Activated CD4-positive, CD25-positive, alpha-beta regulatory T cell treated with anti-CD3 and anti-CD28 coated beads, Interleukin-2, amount 50 U/mL, for 72 hours (primary cell): ENCODE measurements around the gene MAPK8.
A peak's percentile ranks its signal among the peaks of the same experiment; 100 is the strongest.

Source experiments
- DNase-seq: peaks from one replicate; pipeline ENCODE4 v3.0.0; 2021

The MAPK8 gene

DNA sequence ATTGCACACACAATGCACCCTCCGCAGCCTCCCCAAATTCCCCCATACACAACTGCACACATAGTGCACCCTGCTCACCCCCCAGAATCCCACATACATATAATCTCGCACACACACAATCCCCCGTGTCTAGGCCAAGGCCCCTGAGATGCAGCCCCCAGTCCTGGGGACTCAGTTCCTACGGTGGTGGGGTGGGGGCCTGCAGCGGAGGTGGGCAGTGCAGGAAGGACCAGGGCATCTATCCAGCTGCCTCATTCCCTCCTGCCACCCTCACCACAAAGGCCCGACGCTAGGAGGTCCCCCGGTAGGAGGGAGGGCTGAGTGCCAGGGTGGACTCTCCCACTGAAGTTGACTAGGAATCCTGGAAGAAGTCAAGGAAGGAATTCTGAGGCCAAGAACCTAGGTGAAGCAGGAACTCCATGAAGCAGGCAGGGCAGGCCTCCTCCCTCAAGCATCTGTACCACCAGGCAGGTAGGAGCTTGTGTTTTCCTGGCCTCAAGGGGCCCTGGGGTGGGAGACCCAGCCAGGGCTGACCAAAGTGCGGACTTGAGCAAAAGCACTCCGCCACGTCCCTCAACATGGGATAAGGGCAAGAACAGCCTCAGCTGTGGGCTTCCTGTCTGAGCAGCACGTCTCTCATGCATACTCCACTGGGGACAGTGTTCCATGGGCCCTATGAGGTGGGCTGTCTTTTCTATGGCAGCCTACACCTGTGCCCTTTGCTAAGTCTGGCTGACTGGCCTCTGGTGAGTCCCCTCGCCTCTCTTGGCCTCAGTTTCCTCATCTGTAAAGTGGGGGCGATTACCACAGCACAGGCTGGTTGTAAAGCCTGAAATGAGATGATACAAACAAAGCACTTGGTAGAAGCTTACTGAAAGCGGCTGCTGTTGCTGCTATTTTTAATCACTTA lies 145.7 kb downstream of the MAPK8 start:
- peak; percentile 18 for DNase-seq

DNA sequence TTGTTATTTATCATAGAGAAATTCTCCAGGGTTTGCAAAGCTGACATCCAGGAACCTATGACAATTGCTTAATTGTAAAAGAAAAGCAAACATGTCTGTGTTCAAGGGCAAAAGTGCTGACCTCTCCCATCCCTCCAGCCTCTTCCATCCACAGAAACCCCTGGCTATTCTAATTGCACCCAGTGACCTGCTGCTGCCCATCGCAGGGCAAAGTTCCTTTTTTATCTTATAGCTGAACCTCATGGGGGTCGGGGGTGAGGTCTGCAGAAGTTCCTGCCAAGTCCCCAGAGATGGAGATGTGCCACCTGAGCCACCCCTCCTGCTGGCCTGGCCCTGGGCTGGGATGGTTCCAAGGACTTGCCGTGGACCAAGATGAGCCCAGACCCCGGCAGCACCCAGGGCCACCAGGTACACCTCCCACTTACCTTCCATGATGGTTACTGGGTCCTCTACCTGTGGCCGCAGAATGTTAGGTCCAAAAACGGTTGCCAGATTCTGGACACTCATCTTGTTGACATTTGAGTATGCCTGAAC lies 146.5 kb downstream of the MAPK8 start:
- peak; percentile 9 for DNase-seq

DNA sequence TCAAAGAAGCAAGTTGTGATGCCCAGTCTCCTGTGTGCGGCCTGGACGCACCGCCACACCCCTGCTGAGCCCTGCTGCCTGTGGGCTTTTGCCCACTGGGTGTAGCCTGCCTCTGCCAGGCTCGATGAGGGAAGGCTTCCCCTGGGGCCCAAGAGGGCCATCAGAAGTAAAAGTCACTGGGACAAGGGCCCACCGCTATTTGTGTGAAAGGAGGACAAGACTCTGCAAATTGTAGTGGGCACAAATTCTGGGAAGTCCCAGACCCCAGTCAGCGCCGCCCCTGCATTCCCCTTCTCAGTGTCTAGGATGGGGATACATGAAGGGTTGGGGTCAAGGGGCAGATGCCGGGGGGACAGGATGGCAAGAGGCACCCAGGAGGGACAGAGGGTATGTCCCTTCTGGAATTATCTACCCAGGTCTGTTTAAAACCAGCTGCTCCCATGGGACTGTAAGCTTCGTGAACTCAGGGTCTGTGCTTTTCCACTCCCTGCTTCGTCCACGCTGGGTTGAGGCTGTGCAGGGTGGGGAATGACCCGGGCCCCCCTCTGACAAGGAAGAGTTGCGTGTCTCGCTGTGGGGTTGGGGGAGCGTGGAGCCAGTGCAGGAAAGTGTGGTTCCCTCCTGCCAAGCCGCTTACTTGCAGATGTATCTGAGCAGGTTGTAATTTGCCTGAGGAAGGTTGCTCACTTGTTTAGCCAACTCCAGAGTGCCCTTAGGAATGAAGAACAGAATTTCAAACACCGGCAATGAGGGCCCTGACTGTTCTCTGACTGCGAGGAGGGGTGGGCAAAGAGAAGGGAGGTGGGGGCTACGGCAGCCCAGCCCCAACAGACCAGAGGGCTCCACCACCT lies 147.2 kb downstream of the MAPK8 start:
- peak; percentile 15 for DNase-seq

DNA sequence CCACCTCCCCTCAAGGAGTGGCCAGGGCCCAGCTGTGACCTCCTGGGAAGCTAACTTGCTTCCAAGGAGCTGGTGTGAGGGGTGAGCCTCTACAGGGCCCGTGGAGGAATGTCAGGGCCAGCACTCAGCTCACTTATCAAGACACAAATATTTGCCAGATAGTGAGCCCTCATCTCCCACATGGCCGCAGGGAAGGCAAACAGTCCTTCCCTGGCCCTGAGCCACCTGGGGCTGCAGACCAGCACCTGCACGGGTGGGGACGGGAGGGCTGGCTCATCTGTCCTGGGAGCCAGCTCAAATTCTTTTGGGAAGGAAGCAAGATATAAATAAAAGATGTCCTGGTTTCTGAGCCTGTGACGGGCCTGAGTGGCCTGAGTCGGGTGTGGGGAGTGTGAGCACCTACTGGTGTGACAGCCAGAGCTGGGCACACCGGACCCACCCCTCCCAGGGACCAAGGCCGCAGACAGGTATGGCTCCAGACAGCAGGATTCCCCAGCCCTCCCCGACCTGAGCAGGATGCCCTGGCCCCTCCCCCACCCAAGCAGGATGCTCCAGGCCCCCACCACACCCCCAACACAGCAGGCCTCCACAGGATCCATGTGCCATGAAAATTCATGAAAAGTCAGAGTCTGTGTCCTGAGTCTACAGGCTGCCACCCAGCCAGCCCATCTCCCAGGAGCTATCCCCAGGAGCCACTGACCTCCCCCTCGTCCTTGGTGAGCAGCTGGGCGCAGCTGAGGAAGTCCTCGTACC lies 148.0 kb downstream of the MAPK8 start:
- DNase-seq = peak; percentile 24

DNA sequence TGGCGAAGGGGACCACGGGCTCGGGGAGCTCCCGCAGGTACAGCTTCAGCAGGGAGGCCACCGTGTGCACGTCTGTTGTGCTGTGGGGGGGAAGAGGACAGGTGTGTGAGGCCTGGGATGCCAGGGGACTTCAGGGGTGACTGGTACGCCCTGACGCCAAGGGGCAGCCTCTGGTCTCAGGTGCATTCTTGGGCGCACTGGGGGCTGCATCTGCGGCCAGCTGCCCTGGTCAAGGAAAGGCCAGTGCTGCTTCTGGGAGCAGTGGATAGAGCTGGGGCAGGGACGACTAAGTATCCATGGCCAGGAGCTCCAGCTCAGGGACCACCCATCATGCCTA lies 148.5 kb downstream of the MAPK8 start:
- DNase-seq = no peak

DNA sequence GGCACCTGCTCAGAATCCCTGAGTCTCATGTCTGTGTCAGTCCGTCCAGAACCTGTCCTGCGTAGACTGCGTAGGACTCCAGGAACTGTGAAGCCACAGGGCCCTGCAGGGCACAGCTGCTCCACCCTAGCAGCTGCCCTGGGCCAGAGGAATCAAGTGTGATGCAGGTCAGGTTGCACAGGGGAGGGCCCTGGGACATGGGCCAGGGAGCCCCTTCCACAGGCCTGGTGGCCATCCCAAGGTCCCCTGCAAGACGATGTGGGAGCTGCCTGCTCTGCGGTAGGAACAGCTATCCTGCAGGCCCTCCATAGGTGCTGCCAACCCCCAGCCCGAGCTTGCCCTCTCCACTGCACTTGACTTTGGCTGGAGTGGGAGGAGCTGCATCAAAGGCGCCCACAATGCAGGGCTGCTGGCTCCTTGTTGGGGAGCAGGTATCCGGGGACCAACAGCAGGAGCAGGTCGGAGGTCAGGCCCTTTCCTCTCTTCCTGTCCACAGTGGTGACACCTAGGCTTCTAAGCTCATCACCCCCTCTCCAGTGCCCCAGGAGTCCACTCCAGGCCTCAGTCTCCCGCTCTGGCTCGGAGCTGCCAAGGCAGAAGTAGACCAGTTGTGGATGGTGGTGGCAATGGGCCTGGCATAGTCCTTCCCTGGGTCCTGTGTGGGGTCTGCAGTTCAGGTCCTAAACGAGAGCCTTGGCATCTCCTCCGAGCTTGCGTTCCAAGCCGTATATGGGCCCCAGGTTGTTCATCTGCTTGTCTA lies 149.1 kb downstream of the MAPK8 start:
- peak; percentile 25 for DNase-seq

DNA sequence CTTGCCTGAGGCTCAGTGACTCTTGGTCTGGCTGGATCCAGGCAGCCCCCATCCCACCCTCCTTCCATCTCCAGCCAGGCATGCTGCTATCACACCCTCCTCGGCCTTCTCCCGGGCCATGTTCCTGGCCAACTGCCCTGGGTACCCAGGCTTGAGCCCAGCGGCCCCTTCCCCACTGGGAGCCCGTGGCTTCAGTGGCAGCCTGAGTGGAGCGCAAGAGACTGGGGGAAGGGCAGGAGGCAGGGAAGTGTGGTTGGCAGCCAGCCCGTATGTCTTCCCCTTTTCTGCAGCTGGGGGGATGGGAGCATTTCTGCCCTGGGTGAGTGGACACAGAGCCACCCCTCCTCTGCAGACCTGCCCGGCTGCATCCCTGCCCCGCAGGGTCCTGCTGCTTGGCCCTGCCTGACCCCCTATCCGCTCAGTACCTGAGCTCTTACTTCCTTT lies 149.9 kb downstream of the MAPK8 start:
- DNase-seq = peak; percentile 21

DNA sequence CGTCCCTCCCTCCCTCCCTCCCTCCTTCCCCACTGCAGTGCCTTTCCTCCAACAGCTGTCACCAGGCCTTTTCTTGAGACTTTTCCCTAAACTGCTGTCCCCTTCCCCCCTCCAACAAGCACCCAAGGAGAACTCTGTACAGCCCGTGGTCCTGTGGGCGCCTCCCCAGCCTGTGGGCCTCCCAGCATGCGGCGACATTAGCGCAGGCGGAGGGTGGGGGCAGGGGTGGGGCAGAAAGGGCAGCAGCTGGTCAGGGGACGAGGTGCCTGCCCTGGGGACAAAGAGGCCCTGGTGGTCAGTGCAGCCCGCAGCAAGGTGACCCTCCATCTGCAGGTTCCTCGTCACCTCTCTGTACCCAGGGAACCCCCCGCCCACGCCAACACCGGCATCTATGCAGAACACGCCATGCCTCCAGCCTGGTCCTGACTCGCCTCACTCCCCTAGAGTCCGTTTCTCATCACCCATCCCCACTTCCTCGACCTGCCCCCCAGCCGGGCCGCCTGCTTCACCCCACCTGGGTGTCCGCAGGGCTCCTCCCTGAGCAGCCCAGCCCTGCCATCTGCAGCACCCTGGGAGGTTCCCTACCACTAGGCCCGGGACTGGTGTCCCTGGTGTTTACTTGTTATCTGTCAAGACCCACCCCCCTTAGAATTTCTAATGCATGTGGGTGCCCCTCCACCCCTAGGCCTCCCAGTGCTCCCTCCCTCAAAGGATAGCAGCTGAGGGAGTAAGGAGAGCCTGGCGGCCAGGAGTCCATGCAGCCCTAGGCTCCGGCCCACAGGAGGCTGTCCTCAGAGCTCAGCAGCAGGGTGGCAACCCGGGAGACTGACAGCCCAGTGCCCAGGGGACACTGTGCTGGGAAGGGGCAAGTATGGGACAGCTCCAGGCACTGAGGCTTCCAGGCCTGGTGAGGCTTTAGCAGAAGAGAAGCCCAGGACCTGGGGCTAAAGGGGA lies 150.6 kb downstream of the MAPK8 start:
- DNase-seq = peak; percentile 27

DNA sequence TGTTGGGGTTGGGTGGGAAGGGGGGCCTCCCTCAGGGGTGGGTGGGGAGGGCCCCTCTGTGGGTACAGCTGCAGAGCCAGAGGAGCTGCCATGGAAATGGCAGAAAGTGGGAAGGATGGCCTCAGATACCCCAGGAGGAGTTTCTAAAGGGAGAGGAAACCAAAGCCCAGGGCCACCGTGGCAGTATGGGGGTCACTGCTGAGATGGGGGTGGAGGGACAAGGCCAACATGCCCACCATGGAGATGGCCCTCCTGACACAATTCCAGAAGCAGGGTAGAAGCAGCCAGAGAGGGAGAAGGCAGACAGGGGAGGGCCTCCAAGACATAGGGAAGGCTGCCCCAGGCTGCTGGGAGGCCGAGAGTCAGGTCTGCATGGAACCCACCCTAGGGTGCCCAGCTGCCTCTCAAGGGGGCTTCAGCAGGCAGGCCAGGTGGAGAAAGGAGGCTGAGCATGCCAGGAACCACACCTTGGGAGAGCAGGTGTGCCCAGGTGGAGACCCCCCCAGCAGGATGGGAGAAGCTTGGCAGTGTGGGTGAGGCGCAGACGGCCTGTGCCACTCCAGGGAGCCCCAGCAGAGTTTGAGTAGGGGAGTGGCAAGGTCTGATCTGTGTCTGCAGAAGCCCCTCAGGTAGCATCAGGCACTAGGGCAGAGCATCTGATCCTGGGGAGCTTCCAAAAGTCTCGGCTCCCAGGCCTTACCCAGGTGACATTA lies 151.6 kb downstream of the MAPK8 start:
- DNase-seq = peak; percentile 25

DNA sequence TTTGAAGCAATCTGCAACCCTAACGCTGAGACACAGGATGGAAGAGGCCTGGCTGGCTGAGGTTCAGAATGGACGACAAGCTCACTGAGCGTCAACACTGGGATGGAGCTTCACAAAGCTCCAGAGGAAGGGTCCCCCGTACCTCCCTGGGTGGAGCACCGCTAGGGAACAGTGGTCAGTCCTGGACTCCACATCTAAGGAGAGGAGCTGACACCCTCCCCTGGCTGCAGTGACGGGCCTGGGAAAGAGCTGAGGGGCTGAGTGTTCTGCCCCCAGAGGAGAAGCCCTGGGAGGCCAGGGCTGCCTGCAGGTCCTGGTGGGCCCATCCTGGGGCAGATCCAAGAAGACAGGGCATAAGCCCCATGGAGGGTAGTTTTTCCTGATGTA lies 152.2 kb downstream of the MAPK8 start:
- DNase-seq = no peak

DNA sequence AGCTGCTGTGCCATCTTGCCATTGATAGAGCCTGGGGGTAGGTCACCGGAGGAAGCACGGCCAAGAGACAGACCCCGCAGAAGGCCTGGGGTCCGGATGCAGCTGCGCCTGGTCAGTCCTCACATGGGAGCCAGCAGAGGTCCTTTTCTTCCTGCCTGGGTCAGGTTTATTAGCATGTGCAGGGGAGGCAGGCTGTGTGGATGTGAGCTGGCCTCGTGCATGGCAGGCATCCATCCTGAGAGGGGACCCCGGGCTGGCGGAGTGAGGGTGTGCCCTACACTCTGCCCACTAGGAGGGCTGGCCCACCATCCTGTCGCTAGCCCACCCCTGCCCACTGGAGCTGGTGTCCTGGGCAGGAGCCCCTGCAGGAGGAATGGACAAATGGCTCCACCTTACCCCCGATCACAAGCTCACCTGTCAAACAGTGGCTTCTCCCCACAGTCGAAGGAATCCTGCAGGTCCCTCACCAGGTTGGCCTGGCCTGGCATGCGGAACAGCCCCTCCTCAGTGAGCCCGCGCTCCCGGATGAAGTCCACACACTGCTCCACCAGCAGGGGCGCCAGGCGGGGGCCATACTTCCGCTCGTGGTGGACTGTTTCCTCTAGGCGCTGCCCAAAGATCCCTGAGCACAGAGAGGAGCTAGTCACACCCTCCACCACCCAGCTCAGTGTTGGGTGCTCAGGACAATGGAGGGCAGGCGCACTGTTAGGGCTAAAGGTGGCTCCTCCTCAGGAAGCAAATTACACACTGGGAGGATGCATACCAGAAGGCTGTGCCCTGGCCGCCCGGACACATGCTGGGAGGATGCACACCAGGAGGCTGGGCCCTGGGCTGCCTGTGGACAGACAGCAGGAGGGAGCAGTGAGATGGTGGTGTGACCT lies 153.0 kb downstream of the MAPK8 start:
- DNase-seq = peak; percentile 15

DNA sequence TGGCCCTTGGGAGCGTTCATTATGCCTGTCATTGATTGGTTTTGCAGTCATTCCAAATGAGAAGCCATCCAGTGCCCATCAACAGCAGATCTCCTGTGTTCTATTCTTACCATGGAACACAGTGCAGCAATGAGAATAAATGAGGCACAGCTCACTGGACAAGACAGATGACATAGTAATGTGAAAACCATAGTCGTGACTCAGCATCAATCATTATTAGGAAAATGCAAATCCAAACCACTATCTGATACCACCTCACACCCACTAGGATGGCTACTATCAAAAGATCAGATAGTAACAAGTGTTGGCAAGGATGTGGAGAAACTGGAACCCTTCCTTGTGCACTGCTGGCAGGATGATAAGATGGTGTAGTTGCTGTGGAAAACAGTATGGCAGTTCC lies 153.7 kb downstream of the MAPK8 start:
- DNase-seq = no peak

DNA sequence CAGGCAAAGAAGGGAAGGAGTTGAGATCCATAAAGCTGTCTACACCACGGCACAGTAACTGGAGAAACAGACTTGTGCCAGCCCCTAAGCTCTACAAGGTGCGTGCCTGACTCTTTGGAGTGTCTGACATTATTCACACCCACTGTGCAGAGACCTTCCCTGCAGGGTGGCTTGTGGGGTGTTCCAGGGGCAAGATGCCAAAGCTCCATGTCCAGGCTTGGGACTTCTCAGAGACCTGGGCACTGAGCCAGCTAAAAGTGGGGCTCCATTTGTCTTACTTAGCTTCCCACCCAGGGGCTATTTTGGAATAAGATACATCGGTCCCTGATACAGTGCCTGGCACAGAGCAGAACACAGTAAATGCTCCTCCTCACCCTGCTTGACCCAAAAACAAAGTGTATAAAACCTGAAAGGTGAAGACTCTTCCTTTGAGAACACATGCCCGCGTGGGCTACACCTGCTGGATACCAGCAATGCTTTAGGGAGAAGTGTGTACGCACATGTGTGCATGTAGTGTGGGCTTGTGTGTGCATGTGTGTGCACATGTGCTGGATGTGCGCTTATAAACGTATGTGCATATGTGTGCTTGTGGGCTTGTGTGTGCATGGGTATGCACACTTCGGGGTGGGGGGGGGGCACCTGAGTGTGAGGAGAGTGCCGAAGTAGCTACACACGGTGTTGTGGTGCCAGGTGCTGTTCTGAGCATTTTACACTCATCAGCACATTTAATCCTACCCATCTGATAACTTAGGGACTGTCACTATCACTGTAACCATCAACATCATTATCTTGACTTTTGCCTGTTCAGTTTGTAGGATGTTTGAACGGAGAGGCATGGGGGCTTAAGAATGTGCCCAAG lies 155.4 kb downstream of the MAPK8 start:
- peak; percentile 18 for DNase-seq

DNA sequence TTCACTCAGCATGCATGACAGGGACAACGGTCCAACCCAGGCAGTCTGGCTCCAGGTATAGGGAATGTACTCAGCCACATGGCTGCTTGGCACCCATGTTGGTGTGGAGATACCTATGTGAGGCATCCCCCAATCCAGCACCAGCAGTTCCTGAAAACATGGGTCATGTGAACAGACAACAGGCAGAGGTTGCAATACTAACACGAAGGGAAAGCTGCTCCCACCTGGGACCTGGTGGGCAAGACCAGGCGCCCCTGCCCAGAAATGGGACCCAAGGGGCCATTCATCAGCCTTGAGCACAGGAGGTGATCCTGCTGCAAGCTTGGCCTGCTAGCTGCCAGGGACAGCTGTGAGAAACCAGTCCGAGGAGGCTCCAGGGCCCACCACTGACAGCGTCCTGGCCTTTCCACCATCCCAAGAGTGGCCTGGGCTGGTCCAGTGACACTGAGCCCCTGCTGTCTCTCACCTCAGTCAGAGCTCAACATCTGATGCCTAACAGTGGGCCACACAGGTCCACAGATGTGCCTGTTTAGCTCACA lies 156.1 kb downstream of the MAPK8 start:
- DNase-seq = peak; percentile 14

DNA sequence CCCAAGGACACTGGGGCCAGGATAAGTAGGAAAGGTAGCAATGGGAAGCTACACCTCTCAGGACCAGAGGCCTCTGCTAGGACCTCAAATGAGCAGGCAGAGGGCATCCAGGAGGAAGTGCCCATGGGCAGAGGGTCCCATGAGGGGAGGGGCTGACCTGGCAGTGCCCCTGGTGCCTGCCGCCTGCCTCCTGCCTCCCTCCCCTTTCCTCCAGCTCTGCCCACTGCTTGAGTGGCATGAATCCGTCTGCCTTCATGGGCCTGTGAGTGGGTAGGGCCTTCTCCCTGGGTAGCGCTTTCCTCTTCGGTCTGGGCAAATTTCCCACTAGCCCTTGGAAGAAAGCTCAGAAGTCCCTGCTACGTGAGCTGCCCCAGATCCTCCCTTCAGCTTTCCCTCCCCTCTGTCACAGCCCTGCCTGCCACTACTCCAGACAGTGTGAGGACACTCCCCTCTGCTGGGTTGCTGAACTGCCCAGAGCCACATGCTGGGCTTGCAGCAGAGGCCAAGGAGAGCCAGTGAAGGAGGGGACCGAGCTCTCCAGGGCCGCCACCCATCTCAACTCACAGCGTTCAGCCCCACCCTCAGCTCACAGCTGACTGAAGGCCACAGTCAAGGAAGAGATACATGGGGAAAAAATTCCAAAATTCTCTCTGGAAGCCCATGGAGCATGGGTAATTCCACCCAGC lies 157.0 kb downstream of the MAPK8 start:
- peak; percentile 9 for DNase-seq

DNA sequence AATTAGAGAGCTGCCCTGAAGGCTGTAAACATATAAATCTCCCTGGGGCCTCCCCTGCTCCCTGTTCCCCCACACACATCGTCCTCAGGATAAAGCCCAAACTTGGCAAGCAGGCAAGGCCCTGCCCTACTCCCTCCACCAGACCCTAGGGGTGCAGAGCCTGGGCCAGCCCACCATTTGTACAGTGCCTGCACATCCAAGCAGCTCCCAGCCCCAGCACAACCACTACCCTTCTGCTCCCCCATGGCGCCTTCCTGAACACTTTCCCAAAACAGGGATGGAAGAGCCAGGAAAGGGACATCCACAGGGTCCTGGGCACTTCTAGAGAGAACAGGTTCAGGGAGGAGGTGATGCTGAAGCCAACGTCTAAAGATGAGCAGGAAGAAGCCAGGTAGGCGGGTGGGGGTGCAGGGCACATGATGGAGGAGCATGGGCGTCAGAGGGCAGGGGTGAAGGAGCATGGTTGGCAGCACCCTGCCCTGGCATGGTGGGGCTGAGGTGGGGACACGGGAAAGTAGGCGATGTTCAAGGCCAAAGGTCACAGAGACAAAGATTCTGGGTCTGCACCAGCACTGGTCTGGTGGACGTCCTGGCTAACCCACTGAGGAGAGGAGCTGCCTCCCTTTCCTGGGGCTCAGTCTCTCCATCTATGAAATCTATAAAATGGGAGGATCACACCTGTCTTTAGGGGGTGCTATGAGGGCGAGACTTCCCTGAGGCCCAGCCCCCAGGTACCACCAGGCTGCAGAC lies 157.8 kb downstream of the MAPK8 start:
- peak; percentile 26 for DNase-seq
